MM.1S (cell line): ENCODE data around the gene CCDC159.

Experiments used
- CTCF ChIP-seq: fragments of 300-600 bp; sonication (generic); IDR thresholded peaks from 2 replicates; pipeline ENCODE4 v1.5.1; 2016; ENCODE audit warnings: antibody characterized with exemption, low read length, mixed read lengths
- EZH2 ChIP-seq: fragments of 300-600 bp; sonication (generic); optimal IDR thresholded peaks from 2 replicates; pipeline ENCODE3; 2017; ENCODE audit warnings: low read depth, mild to moderate bottlenecking, antibody characterized with exemption, low read length, mixed read lengths
- EZH2phosphoT487 ChIP-seq: fragments of 300-600 bp; sonication (generic); IDR thresholded peaks from 2 replicates; pipeline ENCODE4 v1.6.1; 2018; ENCODE audit warnings: antibody characterized with exemption, low read length

- TF ChIP-seq CTCF, result no peak
- no peak for TF ChIP-seq EZH2
- TF ChIP-seq EZH2phosphoT487, result no peak
Measured at GRCh38 chr19:11400798-11401197, 54.5 kb downstream of the CCDC159 start.
